Measurements from ENCODE around the gene CCDC27. TPM values are rescaled to one million over a fixed set of nuclear protein-coding genes. Genes with fewer than 3 reads are reported as not detected.
A peak's percentile ranks its signal among the peaks of the same experiment; 100 is the strongest.
"Not testable (repeated sequence)": the region's sequence is repeated elsewhere in the genome, so short reads cannot be mapped to it uniquely, and the experiment has no call there.

The CCDC27 gene
- total RNA-seq, 1 donor from 2014 or later: not detected

DNA sequence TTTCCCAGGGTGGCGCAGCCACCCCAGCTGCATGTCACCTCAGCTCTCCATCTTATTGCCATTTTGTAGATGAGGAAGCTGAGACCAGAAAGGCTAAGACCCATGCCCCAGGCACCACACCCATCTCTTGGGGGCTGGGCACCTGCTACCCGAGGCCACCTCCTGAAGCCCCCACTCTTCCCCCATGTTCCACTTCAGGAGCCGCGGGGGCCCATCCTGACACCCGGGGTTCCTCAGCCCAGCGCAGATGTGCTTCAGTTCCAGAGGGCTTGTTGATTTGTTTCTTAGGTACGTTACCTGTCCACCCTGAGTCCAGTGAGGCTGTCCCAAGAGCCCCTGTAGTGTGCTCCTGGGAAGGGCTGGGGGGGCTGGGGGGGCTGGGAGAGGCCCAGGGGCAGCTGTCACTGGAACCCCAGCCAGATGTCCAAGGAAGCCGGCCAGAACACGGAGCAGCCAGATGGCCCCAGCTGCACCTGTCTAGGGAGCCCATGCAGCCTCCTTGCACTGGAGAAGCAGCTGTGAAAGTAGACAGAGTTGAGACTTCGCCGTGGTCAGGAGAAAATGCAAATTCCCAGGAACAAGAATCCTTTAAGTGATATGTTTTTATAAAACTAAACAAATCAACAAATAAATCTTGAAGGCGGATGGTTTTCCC, 17.1 kb upstream of the CCDC27 start:
- no peak for DNase-seq (ENCODE audit: low read depth in 2 of 2)

DNA sequence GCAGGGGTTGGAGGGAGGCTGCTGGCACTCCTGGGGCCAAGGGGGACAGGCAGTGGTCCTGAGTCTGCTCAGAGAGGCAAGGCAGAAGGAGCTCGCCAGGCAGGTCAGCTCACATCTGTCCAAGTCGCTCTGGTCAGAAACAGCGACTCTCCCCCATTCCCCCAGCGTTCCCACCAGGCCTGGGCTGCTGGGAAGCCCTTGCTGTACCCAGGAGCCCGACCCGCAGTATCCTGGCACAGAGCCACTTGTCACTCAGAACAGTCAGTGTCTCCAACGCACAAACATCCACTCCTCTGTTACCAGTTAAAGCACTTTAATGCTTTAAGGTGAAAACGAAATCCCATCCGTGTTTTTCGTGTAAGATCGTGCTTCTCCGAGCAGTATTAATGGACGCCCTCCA, 16.6 kb upstream of the CCDC27 start:
- no peak for DNase-seq (ENCODE audit: low read depth in 2 of 2)

DNA sequence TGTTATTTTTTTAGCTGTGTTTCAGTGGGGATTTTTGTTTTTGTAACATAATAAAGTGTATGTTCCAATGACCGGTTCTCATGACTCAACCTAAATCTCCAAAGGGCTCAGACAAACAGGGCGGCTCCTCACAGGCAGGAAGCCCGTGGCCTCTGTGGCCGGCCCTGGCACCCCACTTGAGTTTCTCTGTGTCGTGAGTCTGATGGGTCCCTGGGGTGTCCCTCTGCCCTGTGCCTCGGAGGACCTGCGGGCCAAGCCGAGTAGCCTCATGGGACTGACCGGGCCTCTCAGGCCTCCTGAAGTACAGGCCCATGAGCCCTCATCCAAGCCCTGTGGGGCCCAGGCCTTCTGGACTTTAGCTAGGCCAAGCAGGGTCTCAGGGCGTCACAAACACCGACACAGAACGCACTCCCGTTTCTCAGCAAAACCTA, 16.1 kb upstream of the CCDC27 start:
- DNase-seq (ENCODE audit: low read depth in 2 of 2): no peak

DNA sequence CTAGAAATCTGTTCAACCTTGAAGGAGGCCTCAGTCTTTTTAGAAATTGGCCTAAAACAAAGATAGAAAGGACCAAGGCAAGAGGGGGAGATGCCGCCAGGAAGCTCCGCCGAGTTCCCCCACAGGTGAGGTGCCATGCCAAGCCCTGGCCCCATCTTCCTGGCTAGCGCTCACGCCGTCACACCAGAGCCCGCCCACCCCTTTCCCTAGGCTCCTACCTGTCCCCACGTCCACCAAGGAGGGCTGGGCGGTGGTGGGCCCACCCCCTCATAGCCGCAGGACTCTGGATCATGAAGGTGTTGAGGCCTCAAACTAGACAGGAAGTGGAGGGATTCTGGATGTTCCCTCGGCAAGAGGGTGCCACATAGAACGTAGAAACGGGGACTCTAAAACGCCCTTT, 15.5 kb upstream of the CCDC27 start:
- no peak for DNase-seq (ENCODE audit: low read depth in 2 of 2)

DNA sequence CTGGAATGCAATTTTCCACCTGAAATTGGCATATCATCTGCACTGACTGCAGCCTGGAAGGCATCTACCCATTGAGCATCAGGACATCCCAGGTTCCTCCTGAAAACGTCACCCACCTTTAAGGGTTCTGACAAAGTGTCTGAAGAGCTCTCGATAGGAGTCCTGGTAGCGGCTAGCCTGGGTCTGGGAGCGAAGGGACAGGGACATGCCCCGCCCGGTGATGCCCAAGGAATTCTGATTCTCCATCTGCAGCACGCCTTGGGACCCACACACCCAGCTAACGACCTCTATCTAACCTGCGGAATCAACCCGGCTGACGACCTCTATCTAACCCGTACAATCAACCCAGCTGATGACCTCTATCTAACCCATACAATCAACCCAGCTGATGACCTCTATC, 13.3 kb upstream of the CCDC27 start:
- no peak for DNase-seq (ENCODE audit: low read depth in 2 of 2)

DNA sequence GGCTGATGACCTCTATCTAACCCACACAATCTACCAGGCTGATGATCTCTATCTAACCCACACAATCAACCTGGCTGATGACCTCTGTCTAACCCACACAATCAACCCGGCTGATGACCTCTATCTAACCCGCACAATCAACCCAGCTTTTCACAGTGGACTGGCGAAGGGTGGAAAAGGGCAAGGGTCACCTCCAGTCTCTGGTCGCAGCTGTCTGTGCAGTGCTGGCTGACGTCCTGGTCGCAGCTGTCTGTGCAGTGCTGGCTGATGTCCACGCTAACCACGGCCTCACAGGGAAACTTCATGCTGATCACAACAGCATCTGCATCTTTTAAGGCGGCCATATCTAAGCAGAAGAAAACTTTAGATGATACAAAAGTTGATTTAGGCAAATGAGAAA, 12.2 kb upstream of the CCDC27 start:
- DNase-seq (ENCODE audit: low read depth in 2 of 2): no peak

DNA sequence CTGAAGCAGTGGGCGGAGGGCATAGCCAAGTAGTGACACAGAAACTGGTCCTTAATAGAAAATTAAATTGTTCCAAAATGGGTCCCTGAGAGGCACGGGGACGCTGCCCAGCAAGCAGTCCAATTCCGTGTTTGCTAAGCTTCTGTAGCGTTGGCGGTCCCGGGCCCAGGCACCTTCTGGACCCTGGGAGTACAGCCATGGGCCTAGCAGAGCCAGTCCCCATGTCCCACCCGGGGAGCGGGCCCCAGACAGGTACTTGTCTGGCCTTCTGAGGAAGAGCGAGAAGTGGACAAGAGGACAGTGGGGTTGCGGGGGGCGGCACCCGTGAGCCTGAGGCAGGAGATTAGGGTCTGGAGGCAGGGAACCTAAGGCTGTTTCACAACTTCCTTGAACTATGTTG, 11.5 kb upstream of the CCDC27 start:
- no peak for DNase-seq (ENCODE audit: low read depth in 2 of 2)

DNA sequence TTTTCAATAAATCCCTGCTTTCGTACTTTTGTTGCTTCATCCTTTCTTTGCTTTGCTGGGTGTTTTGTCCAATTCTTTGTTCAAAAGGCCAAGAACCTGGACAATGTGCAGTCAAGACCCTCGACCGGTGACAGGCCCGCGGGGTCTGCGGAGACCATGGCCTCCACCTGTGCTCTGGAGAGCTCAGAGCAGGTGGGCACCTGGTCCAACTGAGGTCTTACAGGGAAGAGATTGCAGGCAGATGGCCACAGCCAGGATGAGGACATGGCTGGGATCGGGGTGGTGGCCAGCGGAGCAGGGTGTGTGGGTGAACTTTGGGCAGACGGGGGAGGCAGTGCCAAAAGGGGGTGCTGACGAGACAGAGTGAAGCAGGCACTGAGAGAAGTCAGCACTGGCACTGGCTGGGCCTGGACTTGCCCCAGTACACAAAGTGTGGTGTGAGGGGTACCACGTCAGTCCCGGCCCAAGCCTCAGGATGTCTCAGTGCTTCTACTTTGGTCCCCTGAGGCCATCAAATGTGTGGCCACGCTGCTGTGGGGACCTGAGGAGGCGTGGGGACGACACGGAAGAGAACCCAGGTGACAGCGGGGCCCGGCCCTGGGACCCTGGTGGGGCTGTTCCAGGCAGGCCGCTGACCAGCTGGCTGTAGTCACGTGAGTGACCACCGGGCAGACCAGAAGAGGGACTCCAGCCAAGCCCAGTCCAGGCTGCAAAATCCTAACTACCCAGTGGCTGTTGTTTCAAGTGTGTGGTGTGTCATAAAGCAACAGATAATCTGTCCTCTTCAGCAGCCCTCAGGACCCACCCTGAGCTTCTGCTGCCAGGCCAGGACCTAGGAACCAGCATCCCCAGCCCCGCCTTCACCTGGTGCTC, 10.4 kb upstream of the CCDC27 start:
- DNase-seq (ENCODE audit: low read depth in 2 of 2): no peak

DNA sequence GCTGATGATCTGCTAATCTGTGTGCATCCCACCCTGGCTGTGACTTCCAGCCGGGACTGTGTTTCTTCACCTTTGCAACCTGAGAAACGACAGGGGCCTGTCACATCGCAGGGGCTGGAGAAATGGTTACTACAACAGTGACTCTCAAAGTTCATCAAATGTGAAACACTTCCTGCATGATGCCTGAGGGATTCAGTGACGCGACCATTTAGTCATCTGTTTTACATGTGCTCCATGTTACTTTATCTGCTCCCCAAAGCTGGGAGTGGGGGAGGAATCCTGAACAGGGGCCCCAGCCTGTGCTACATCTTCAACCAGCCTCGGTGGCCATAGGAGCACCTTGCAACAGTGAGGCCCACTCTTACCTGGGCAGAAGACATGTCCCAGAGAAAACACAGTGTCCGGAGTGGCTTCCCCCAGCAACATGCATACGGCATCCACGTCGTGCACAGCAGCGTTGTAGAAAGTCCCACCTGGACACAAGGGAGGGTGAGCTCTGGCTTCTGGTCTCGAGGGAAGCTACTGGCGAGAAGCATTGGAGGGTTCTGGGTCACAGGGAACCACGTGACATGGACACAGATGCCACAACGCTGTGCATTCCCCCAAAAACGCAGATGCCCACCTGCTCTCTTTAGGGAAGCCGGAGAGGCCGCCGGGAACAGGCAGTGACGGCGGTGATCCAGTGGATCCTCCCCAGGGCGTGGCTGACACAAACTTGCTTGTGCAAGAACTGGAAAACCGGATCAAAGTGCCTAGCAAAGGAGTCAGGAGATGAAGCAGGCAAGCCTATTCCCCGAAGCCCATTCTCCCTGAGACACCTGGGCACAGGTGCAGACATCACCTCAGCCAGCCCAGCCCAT, 9.6 kb upstream of the CCDC27 start:
- DNase-seq (ENCODE audit: low read depth in 2 of 2): no peak

DNA sequence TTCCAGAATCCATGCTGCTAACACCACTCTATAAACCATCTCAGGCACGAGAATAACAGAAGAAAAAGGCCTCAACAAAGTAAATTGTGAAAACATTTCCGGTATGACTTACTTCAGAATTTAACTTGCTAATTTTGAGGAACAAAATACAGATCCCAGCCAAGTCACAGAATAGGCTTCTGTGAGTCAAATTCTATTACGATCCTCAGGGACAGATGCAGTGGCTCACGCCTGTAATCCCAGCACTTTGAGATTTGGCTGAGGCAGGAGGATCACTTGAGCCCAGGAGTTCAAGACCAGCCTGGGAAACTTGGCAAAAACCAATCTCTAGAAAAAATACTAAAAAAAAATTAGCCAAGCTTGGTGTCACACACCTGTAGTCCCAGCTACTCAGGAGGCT, 8.8 kb upstream of the CCDC27 start:
- DNase-seq (ENCODE audit: low read depth in 2 of 2): no peak

DNA sequence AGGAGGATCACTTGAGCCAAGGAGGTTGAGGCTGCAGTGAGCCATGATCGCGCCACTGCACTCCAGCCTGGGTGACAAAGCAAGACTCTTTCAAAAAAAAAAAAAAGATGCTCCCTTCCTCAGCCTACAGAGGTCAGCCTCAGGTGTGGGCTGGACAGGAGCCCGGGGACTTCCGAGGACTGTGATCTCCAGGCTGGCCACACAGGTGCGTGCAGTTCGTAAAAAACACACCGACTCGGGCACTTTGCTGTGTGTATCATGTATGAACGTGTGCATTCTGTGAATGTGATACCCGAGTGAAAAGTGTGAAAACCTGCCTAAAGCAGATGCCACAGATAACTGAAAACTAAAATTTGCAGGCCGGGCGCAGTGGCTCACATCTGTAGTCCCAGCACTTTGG, 8.4 kb upstream of the CCDC27 start:
- no peak for DNase-seq (ENCODE audit: low read depth in 2 of 2)

DNA sequence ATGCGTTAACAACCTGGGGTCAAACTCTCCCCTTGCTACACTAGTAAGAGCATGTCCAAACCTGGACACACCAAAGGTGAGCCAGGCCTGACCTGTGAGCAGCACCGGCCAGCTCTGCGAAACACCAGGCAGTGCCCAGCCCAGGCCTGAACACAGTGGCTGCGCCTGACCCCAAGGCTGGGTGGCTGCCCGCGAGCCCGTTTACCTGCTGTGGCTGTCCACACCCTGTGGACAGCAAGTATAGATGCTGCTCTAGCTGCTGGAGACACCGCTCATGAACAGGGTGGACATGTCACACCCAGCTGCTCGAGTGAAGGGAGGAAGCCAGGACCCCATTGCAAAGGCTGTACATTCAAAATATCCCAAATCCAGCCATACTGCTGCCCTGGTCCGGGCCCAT, 7.6 kb upstream of the CCDC27 start:
- no peak for DNase-seq (ENCODE audit: low read depth in 2 of 2)

DNA sequence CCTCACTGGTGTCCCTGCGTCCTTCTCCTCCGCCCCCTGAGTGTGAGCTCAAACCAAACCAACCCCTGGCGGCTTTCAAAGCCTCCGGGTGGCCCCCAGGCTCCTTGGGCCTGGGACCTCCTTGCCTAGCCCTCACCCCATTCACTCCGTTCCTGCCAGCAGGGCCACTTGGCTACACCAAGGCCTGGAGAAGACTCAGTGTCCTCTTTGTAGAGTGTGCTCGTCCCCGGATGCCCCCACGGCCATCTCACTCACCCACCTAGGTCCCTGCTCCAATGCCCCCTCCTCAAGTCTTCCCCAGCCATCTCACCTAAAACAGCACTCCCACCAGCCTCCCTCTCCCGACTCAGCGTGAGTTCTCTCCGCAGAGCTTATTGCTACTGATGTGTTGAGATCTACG, 7.2 kb upstream of the CCDC27 start:
- no peak for DNase-seq (ENCODE audit: low read depth in 2 of 2)

DNA sequence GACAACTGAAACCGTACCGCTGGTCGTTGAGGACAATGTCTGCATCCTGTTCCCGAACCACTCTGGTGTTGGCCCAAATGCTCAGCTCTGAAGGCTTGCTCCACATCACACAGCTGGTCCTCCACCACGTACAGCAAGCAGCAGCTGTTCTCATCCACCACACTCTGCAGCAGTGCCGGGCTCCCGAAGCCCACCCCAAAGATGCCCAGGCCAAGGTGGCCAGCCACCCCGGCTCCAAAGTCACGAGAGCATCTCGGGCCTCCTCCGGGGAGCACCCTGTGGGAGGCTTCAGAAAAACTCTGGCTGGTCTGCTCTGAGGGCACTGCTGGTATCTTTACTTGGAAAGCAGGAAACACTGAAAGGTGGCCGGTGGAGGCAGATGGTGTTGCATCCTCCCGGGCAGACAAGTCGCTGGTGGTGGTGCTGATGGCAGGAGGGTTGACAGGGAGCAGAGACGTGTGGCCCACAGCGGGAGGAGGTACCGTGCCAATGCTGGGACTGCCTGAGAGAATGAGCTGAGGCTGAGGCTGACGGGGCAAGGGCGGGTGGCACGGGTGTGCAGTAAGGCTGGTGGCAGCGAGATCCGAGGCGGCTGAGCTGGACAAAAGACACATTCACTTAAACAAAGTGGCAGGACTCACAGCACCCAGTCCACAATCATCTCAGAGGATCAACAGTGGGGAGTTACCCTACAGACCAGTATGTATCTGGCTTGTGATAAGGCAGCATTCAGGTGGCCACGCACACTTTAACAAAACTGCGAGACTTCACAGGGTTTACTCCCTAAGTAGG, 6.5 kb upstream of the CCDC27 start:
- no peak for DNase-seq (ENCODE audit: low read depth in 2 of 2)

DNA sequence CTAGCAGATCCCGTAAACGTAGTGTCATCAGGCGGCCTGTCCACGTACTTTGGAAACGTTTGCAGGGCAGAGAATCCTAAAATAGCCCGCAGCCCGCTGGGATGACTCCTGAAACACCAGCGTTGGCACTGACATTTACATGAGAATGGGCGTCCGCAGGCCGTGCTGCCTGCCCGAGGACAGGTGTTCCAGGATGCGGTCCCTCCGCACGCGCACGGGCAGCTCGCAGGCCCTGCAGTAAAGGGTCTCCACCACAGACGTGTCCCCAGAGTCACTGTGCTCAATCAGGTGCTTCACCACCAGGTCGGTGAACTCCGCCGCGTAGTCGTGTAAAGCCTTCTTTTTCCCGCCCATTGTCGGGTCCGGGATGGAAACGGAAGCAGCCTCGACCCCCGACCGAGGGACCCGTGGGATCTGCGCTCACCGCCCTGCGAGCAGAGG, 5.8 kb upstream of the CCDC27 start:
- DNase-seq (ENCODE audit: low read depth in 2 of 2): no peak

DNA sequence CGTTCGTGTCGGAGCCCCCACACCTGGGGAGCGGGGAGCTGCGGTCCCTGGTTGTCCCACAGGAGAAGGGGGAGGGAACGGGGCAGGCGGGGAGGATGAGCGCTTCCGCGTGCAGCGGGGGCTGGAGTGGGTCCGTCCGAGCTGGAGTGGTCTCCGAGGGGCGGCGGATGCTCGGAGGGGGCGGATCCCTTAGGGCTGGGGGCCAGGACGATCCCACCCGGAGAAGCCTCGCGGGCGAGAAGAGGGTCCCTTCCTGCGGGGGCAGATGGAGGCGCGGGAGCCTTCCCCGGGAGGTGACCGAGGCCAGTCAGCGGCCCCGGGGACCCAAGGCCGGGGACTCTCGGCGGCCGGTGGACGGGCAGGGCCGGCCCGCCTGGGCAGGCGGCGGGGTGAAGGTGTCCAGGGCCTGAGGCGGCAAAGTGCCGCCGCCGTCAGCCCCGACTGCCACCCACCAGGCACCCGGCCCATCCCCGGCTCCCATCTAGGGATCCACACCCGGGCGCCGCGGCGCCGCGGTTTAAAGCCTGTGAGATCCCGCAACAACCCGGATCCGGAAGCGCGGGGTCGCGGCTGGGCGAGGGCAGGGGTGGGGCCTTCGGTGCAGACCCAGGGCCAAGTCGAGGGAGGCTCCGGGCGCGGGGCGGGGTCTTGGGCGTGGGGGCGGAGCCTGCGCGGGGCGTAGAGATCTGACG, 5.3 kb upstream of the CCDC27 start:
- DNase-seq (ENCODE audit: low read depth in 2 of 2): peak; percentile 48 to 74

DNA sequence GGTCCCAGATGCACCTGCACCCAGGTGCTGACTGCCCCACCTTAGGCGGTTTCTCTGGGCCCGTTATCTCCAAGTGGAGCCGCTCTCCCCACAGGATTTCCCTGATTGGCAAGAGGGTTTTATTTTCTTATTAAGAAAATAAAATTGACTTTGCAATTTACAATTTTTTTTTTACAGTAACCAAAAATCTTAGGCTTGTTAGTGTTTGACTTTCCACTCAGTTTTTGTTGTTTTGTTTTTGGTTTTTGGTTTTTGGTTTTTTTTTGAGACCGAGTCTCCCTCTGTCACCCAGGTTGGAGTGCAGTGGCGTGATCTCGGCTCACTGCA, 4.8 kb upstream of the CCDC27 start:
- DNase-seq (ENCODE audit: low read depth in 2 of 2): no peak

DNA sequence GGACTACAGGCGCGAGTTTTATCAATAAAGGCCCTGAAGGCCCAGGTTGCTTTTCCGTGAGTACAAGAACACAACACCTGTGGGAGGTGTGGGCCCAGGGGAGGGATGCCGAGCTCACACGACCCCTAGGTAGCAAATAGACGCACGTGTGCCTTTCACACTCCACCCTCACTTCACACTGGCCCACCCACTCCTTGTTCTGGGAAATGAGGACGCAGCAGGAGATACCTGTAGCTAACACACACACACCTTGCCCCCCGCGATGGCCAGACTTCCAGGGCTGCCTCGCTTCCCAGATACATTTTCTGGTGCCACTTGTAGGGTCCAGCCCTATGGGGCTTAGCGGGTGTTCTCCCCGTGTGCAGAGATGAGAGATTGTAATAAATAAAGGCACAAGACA, 4.3 kb upstream of the CCDC27 start:
- DNase-seq (ENCODE audit: low read depth in 2 of 2): no peak

DNA sequence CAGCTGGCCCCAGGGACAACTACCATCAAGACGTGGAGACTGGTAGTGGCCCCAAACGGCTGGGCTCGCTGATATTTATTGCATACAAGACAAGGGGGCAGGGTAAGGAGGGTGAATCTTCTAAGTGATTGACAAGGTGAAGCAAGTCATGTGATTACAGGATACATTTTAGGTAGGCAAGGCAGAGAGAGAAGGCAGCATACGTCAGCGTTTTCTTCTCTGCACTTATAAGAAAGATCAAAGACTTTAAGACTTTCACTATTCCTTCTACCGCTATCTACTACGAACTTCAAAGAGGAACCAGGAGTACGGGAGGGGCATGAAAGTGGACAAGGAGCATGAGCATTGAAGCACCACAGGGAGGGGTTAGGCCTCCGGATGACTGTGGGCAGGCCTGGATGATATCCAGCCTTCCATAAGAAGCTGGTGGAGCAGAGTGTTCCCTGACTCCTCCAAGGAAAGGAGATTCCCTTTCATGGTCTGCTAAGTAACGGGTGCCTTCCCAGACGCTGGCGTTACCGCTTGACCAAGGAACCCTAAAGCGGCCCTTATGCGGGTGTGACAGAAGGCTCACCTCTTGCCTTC, 3.8 kb upstream of the CCDC27 start:
- DNase-seq (ENCODE audit: low read depth in 2 of 2): not testable (repeated sequence)

DNA sequence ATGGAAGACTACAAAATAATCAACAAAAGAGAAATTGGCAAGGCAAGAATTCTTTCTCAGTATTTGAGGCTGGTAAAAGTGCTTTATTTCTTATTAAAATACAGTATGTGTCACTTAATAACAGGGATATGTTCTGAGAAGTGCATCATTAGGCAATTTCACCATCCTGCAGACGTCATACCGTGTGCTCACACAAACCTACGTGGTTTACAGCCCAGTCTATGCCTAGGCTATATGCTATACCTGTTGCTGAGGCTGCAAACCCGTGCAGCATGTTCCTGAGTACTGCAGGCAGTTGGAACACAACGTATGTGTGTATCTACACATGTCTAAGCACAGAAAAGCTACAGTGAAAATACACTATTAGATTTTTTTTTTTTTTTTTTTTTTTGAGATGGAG, 2.7 kb upstream of the CCDC27 start:
- DNase-seq (ENCODE audit: low read depth in 2 of 2): no peak

DNA sequence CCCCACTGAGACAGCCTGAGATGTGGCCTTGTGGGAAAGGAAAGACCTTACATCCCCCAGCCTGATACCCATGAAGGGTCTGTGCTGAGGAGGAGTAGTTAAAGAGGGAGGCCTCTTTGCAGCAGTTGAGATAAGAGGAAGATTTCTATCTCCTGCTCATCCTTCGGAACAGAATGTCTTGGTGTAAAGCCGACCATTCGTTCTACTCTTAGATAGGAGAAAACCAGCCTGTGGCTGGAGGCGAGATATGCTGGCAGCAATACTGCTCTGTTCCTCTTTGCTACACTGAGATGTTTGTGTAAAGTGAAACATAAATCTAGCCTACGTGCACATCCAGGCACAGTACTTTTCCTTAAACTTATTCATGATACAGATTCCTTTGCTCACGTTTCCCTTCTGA, 1.5 kb upstream of the CCDC27 start:
- DNase-seq (ENCODE audit: low read depth in 2 of 2): no peak

Measured in dermis microvascular lymphatic vessel endothelial cell (primary cell).